ENCODE measurements around the gene EMC9.
A peak's percentile ranks its signal among the peaks of the same experiment; 100 is the strongest.

Gene EMC9

DNA sequence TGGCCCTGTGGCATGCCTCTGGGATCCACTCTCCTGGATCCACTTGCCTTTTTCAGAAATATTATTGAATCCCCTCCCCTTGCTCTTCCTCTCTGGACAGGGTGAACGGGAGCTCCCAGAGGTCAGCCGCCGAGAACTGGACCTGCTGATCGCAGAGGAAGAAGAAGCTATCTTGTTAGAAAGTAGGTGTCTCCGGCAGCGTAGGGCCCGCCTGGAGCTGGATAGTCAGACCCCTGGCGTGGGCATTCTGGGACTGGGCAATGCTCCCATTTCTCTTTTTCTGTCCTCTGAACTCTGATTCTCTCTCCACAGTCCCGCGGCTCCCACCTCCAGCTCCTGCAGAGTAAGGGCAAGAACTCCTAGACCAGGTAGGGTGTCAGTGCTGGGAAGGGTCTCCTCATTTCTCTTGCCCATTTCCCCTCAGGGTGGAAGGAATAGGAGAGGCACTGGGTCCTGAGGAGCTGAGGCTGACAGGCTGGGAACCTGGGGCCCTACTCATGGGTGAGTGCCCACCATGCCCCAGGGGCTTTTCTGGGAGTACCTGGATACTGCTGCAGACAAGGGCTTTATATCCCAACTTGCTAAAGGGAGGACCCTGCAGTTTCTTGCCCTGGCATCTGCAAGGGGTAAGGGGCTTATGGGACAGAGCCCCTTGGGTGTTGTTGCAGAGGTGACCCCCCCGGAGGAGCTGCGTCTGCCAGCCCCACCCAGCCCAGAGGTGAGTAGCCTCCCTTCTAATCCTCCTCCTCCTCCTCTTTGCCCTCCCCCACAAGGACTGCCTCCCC is 35.8 kb upstream of the EMC9 start:
- DNase-seq, result no peak

DNA sequence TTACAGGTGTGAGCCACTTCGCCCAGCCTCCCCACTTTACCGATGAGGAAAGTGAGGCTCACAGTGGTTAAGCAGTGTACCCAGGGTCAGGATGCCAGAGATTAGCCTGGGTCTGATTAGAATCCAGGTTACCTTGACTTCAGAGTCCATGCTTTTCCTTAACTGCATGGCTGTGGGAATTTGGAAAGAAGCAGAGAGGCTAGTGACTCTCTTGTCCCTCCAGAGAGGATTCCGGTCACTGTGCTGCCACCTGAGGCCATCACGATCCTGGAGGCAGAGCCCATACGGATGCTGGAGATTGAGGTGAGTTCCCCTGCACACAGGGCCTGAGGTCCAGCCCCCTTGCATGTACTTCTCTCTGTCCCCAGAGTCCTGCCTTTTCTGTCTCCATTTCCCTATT is 35.2 kb upstream of the EMC9 start:
- no peak for DNase-seq

DNA sequence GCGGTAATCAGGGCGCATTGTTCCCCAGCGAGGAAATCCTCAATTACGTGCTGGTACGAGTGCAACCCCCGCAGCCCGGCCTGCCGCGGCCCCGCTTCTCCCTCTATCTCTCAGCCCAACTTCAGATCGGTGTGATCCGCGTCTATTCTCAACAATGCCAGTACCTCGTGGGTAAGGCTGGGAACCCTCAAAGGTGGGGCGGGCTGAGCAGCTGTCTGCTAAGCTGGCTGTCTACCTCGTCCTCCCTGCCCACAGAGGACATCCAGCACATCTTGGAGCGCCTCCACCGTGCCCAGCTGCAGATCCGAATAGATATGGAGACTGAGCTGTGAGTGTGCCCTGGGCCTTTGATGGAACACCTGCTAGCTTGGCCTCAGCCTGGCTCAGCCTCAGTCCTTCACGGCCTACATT is 31.5 kb upstream of the EMC9 start:
- DNase-seq, result no peak

DNA sequence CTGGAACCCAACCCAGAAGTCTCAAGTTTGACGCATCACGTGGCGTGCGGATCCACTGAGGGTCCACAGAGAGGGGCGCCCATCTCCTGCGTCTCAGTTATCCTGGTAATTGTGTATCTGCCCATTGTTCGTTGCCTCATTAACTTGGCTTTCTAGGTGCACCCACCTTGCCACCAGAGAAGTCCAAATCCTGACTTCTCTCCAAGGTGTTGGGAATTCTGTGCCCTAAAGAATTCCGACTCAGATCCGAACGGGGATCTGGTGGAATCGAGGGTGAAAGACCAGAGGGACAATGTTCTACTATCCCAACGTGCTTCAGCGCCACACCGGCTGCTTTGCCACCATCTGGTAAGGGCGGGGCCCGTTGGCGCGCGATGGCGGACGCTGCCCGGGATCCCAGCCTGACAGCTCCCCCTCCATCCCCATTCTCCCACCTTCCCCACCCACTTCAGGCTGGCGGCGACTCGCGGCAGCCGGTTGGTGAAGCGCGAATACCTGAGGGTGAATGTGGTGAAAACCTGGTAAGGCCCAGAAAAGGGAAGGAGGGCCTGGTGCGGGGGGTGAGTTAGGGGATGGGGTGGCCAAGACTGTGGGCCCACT is 31.0 kb upstream of the EMC9 start:
- no peak for DNase-seq

DNA sequence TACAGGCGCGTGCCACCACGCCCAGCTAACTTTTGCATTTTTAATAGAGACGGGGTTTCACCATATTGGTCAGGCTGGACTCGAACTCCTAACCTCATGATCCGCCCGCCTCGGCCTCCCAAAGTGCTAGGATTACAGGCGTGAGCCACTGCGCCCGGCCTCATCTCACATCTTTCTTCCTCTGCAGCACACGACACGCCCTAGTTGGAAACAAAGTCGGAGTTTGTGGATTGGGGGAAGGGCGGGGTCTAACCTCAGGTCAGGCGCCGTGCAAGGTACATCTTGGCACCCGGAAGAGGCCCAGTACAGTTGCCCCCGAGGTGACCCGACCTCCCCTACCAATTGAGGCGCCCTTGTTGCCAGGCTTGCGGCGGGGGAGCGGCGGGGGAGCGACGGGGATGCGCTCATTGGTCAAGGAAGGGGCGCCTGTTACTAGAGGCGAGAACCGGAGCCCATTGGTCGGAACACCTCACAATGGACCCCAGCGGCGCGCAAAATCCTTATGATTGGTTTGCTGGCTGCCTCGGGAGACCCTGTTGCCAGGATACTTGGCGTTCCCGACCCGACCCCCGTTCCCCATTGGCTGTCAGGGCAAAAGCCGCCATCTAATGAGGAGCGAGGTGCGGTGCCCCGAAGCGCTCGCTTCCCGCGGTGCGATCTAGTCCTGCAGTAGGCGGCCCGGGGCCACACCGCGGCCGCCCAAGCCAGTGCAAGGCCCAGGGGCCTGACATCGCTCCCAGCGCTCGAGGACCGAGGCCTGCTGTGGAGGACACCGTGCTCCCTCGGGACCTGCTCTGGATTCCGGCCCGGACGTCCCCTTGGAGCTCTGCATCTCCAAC is 30.2 kb upstream of the EMC9 start, which contains the start of gene REC8:
TSS of gene REC8 (plus strand) at position 659 of the 839 bp plus-strand sequence. CDS start 473 bp downstream, outside the sequence.
- DNase-seq, result peak; percentile 67

DNA sequence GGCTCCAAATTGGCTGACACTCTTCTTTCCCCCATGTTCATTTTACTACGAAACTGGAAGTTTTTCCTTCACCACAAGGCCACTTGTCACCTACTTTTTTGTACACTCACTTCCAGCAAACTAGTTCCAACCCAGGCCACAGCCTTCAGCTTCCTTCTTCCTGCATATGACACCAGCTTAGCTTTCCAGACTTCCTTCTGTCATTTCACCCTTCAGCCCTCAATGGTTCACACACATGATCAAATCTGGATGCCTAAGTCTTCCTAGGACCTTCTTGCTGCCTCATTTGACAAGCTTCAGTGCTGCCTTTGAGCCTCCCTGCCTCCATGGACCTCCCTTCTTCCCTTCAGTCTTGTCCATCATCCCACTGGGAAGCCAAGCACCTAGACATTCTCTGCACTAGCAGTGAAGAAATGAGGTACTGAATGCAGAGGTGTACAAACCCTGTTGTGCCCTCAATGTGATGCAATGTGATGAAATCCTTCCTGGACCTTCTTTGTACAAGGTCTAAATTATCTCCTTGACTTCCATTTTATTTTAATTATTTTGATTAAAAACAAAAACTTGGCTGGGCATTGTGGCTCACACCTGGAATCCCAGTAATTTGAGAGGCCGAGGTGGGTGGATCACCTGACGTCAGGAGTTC is 26.2 kb upstream of the EMC9 start:
- DNase-seq, result no peak

DNA sequence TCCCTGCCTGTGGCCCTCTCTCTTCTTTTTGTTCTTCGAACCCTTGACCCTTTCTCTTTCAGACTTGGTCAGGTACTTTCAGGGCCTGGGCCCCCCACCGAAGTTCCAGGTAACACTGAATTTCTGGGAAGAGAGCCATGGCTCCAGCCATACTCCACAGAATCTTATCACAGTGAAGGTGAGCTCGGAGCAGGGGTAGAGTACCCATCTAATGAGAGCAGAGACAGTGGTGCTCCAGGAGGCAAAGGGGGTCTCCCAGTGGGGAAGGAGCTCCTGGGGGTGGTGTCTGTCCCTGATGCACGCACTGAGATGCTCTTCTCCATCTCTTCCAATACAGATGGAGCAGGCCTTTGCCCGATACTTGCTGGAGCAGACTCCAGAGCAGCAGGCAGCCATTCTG is 24.4 kb upstream of the EMC9 start:
- no peak for DNase-seq

DNA sequence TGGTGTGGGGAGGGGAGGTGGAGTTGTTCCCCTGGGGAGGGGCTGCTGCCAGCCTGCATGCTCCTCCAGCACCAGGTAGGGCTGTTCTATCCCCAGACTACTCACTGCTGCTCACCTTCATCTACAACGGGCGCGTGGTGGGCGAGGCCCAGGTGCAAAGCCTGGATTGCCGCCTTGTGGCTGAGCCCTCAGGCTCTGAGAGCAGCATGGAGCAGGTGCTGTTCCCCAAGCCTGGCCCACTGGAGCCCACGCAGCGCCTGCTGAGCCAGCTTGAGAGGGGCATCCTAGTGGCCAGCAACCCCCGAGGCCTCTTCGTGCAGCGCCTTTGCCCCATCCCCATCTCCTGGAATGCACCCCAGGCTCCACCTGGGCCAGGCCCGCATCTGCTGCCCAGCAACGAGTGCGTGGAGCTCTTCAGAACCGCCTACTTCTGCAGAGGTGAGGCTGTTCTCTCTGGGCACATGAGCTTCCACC is 23.2 kb upstream of the EMC9 start:
- no peak for DNase-seq

DNA sequence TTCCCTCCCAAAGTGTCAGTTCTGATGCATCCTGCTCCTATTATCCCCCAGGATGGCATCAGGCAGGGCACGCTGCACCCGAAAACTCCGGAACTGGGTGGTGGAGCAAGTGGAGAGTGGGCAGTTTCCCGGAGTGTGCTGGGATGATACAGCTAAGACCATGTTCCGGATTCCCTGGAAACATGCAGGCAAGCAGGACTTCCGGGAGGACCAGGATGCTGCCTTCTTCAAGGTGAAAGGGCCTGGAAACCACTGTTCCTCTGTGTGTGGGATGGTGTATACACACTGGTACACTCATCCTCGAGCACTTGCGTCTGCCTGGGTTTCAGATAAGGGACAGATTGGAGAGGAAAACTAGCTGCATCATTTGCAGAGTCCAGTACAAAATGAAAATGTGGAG is 20.7 kb upstream of the EMC9 start:
- no peak for DNase-seq

DNA sequence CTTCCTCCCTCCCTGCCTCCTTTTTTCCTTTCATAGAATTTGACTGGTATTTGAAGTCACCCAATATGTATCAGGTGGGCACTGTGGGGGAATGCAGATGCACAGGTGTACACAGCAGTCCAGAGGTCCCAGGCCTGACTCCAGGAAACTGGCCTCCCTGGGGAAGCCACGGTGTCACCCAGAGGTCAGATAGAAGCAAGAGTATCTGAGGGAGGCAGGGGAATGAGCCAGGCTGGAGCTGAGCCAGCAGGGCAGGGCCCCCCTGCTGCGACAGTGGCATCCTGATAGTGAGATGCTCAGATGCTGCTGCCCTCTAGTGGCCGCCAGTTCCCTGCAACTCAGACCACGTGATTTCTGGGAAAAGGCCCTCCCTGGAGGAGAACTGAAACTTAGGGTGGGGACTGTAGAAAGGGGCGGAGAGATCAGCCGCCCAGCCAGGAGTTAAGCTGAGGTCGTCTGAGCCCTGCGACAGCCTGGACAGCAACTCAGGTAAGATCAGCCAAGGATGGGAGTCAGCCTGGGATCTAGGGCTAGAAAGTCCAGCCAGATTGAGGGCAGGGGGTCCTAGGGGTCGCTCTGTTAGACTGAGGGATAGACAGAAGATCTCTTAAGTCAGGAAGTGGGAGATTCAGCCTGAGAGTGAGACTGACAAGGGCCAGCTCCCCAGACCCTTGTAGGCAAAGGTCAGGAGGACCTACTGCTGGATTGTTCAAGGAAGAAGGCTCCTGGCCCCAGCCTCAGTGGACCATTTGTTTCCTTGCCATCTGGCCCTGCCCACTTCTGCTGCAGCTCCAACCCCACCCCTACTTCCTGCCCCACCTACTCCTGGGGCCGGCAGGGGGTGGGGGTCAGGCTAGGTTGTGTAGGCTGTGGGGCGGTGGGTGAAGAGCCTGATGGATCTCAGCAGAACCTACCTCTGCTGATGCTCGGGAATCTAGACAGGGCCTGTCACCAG is 19.7 kb upstream of the EMC9 start, which contains the start of gene IRF9:
TSS of gene IRF9 (plus strand) at position 416 of the 955 bp plus-strand sequence. CDS start 880 bp downstream, outside the sequence.
- peak; percentile 98 for DNase-seq

DNA sequence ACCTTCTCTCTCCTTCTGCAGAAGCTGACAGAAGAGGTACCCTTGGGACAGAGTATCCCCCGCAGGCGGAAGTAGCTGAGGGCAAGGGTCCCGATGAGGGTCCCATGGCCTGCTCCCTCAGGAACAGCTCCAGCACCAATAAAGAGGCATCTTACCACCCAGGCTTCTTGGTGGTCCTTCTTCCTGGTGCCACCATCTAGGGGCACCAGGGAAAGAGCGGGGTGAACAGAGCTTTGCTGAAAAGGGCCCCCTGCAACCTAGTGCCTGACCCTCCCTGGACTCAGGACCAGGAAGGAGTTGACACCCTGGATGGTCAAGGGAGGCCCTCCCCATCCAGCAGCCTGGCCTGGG is 19.1 kb upstream of the EMC9 start:
- no peak for DNase-seq

DNA sequence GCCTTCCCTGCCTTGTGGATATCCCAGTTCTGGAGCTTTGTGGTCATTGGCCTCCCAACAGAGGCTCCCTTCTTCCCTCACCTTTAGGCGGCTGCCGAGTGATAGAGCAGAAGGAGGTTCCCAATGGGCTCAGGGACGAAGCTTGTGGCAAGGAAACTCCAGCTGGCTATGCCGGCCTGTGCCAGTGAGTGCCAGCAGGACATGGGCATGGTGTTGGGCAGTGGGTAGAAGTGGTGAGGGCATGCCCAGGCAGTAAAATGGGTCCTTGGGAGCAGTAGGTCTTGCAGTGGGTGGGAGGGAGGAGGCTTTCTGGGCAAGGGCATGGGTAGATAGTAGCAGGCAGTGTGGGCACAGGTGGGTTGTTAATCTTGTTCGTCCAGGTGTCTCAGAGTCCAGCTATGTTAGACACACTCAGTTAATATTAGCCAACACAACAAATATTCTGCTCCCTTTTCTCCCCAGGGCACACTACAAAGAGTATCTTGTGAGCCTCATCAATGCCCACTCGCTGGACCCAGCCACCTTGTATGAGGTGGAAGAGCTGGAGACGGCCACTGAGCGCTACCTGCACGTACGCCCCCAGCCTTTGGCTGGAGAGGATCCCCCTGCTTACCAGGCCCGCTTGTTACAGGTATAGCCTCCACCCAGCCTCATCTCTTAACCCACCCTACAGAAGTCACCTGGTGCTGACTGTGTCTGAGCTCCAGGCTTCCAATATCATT is 18.5 kb upstream of the EMC9 start:
- no peak for DNase-seq

DNA sequence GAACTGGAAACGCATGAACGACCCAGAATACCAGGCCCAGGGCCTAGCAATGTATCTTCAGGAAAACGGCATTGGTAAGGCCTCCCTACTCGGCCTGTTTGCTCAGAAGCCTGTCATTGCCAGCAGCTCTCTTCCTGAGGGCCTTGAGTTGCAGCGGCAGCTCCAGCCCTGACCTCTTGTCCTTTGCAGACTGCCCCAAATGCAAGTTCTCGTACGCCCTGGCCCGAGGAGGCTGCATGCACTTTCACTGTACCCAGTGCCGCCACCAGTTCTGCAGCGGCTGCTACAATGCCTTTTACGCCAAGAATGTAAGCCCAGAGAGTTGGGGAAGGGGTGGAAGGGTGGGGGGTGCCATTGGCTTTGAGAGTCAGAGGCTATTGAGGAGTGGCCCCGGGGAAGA is 15.9 kb upstream of the EMC9 start:
- no peak for DNase-seq

DNA sequence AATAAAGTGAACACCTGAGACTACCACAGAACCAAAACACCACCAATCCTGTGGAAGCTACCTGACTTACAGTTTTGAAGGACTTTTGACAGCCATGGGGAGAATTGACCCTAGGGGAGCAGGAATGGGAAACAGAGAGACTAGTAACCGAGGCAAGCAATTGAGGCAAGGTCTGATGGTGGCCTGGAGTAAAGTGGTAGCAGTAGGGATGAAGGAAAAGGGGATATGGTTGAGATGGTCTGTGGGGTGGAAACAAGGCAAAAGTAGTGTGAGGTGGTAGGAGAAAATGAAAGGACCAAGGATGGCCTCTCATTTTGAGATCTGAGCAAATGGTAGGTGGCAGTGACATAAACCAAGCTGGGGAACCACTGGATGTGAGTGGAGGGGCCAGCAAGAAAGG is 15.4 kb upstream of the EMC9 start:
- DNase-seq, result no peak

DNA sequence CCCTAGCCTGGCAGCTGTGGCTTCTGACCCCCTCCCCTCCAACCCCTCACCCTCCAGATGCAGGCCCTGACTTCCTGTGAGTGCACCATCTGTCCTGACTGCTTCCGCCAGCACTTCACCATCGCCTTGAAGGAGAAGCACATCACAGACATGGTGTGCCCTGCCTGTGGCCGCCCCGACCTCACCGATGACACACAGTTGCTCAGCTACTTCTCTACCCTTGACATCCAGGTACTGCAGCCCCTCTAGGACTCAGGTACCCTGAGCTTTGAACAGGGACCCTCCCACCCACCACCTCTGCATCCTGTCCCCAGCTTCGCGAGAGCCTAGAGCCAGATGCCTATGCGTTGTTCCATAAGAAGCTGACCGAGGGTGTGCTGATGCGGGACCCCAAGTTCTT is 13.7 kb upstream of the EMC9 start:
- DNase-seq, result no peak

DNA sequence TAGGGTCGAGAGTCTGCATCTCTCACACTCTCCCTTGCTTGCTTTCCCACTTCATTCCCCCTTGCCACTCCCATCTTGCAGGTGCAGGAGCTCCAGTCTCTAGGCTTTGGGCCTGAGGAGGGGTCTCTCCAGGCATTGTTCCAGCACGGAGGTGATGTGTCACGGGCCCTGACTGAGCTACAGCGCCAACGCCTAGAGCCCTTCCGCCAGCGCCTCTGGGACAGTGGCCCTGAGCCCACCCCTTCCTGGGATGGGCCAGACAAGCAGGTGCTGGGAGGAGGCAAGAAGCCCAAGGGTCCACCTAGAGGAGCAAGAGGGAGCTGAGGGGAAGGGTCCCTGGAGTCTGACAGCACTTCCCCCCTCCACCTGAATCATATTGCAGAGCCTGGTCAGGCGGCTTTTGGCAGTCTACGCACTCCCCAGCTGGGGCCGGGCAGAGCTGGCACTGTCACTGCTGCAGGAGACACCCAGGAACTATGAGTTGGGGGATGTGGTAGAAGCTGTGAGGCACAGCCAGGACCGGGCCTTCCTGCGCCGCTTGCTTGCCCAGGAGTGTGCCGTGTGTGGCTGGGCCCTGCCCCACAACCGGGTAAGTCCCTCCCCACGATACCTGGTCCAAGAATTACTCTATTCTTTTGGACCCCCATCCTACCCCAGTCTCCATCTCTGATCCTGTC is 10.2 kb upstream of the EMC9 start:
- no peak for DNase-seq

DNA sequence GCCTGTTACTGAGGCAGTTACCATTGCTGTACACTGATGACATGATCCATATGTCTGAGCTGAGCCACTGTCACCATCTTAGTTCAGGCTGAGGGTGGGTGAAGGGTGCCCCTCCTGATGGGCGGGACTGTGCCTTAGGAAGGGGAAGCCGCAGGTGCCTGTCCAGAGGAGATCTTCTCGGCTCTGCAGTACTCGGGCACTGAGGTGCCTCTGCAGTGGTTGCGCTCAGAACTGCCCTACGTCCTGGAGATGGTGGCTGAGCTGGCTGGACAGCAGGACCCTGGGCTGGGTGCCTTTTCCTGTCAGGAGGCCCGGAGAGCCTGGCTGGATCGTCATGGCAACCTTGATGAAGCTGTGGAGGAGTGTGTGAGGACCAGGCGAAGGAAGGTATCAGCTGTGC is 9.6 kb upstream of the EMC9 start:
- DNase-seq, result no peak

DNA sequence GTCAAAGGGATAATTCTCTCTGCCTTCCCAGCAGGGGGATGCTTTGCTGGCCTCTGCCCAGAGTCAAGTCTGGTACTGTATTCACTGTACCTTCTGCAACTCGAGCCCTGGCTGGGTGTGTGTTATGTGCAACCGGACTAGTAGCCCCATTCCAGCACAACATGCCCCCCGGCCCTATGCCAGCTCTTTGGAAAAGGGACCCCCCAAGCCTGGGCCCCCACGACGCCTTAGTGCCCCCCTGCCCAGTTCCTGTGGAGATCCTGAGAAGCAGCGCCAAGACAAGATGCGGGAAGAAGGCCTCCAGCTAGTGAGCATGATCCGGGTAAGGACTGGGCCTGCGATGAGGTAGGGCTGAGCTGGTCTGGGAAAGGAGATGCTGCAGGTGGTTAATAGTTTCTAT is 9.2 kb upstream of the EMC9 start:
- no peak for DNase-seq

DNA sequence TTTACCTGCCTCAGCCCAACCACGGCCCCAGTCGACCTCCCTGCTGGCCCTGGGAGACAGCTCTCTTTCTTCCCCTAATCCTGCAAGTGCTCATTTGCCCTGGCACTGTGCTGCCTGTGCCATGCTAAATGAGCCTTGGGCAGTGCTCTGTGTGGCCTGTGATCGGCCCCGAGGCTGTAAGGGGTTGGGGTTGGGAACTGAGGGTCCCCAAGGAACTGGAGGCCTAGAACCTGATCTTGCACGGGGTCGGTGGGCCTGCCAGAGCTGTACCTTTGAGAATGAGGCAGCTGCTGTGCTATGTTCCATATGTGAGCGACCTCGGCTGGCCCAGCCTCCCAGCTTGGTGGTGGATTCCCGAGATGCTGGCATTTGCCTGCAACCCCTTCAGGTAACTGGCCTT is 8.7 kb upstream of the EMC9 start:
- DNase-seq, result no peak

DNA sequence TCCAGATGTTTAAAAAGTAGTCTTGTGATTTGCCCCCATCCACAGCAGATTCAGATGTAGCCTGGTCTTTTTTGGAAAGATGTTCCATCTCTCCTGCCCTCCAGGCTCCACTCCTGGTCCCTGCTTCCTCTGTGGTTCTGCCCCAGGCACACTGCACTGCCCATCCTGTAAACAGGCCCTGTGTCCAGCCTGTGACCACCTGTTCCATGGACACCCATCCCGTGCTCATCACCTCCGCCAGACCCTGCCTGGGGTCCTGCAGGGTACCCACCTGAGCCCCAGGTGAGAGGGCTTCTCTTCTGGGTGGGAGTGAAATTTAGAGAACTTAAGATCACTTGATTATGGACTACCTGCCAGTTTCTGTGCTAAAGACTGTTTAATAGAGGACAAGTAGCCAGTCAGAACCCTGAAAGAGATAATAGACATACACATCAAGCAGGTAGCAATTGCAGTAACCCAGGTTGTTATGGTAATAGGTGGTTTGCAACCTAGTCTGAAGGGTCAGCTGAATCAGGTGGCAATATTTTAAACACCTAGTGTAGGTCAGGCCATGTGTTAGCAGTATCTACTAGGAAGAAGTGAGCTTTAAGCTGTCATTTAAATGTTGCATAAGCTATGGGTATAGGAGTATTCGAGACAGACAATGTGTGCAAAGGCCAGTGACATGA is 8.0 kb upstream of the EMC9 start:
- DNase-seq, result no peak

Measured in activated CD4-positive, alpha-beta T cell treated with anti-CD3 and anti-CD28 coated beads, Interleukin-2, amount 50 U/mL, for 1 hour (primary cell).